ENCODE results near the gene EFHC1. TPM values are rescaled to one million over a fixed set of nuclear protein-coding genes. Genes with fewer than 3 reads are reported as not detected.

Gene EFHC1
- total and polyA plus RNA-seq, 2 experiments from 2014 or later = 24.3 to 28.0 TPM

- TF ChIP-seq EZH2 (IDR thresholded peaks at IDR 0.05; ENCODE audit: low read depth, unreplicated experiment) = no peak
- no peak for TF ChIP-seq JUNB (IDR thresholded peaks at IDR 0.05; ENCODE audit: unreplicated experiment)
- no peak for TF ChIP-seq CTCF (conservative IDR thresholded peaks at IDR 0.05; ENCODE audit: low read depth in 2 of 2)
- TF ChIP-seq NANOG (IDR thresholded peaks at IDR 0.05; ENCODE audit: borderline replicate concordance) = no peak
- no peak for TF ChIP-seq CREB1 (CRISPR knock-in tag; IDR thresholded peaks at IDR 0.05; ENCODE audit: low read depth)
- TF ChIP-seq REST (IDR thresholded peaks at IDR 0.05; ENCODE audit: unreplicated experiment) = no peak
- TF ChIP-seq ETS1 (IDR thresholded peaks at IDR 0.05) = no peak
- no peak for TF ChIP-seq ZNF114 (CRISPR knock-in tag; IDR thresholded peaks at IDR 0.05)
- no peak for TF ChIP-seq ZNF331 (CRISPR knock-in tag; IDR thresholded peaks at IDR 0.05; ENCODE audit: low read depth)
- no peak for TF ChIP-seq EZH2phosphoT487 (IDR thresholded peaks at IDR 0.05; ENCODE audit: unreplicated experiment)
- no peak for TF ChIP-seq POLR2AphosphoS5 (IDR thresholded peaks at IDR 0.05; ENCODE audit: low read depth)
These were observed 69.7 kb downstream of the EFHC1 start (continued) for GRCh38 chr6:52489881-52490280.

GRCh38 chr6:52491203-52492069, 71.3 kb downstream of the EFHC1 start:
- Mint-ChIP-seq H3K27ac (no peak overlapping the region), H3K9me3 (no peaks in the 10 kb centered on the region), H3K4me1 (no peaks in the 10 kb centered on the region), H3K27me3 (ENCODE audit: insufficient read depth, low read depth, poor library complexity) (peaks cover 5% of the 10 kb centered on the region), H3K4me3 (no peak overlapping the region), H3K36me3 (ENCODE audit: low read depth) (peaks cover 12% of the 10 kb centered on the region; the same call in 2 of the 3 replicates)
- Histone ChIP-seq H2AFZ (no peak overlapping the region), H3F3A (replicated peaks; ENCODE audit: low read depth) (no peaks in the 10 kb centered on the region), H3K9me2 (ENCODE audit: insufficient read depth) (no peaks in the 10 kb centered on the region), H3K4me3 (no peak overlapping the region), H3K27me3 (ENCODE audit: insufficient read depth) (no peaks in the 10 kb centered on the region), H3K79me2 (replicated peaks; ENCODE audit: insufficient read depth) (no peaks in the 10 kb centered on the region), H4K20me1 (replicated peaks; ENCODE audit: insufficient read depth) (no peaks in the 10 kb centered on the region; the same call in 1 of the 2 replicates), H3K4me2 (no peak overlapping the region), H3K27ac (ENCODE audit: low read depth) (no peak overlapping the region), H3K4me1 (ENCODE audit: insufficient read depth) (no peaks in the 10 kb centered on the region), H3K36me3 (ENCODE audit: insufficient read depth) (no peaks in the 10 kb centered on the region)
- no peak for DNase-seq (ENCODE audit: low spot score)
- ATAC-seq = no peak
- no peak for TF ChIP-seq CTCF (conservative IDR thresholded peaks at IDR 0.05; ENCODE audit: low read depth in 2 of 2)
- no peak for TF ChIP-seq ZNF114 (CRISPR knock-in tag; IDR thresholded peaks at IDR 0.05)
- no peak for TF ChIP-seq STAT1 (IDR thresholded peaks at IDR 0.05; ENCODE audit: unreplicated experiment)
- no peak for TF ChIP-seq POLR2AphosphoS5 (IDR thresholded peaks at IDR 0.05; ENCODE audit: low read depth)
- TF ChIP-seq ZNF331 (CRISPR knock-in tag; IDR thresholded peaks at IDR 0.05; ENCODE audit: low read depth) = no peak
- no peak for TF ChIP-seq EZH2 (IDR thresholded peaks at IDR 0.05; ENCODE audit: low read depth, unreplicated experiment)
- TF ChIP-seq REST (IDR thresholded peaks at IDR 0.05; ENCODE audit: unreplicated experiment) = no peak
- TF ChIP-seq EZH2phosphoT487 (IDR thresholded peaks at IDR 0.05; ENCODE audit: unreplicated experiment) = no peak
- no peak for TF ChIP-seq CREB1 (CRISPR knock-in tag; IDR thresholded peaks at IDR 0.05; ENCODE audit: low read depth)
- TF ChIP-seq NANOG (IDR thresholded peaks at IDR 0.05; ENCODE audit: borderline replicate concordance) = no peak

All from GM23338 (cell line).